ENCODE measurements around the gene PLPPR4.
"Not testable (repeated sequence)": the region's sequence is repeated elsewhere in the genome, so short reads cannot be mapped to it uniquely, and the experiment has no call there.

PLPPR4 gene

DNA sequence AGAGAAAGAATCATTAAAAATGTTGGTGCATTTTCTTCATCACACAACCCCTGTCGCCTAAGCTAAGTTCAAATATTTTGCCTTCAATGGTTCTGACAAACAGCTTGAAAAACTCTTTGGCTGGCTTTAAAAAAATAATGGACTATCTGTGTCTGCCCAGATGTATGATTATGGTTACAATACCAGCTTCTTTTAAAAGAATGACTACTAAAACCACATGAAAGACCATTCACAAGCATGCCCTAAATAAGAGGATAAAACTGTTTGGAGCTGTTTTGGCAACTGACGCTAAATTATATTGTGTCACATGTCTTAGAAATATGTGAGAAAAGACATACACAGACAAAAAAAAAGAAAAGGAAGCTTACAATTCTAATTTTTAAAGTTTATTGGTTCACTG lies 23.7 kb upstream of the PLPPR4 start:
- no peak overlapping the region for H3K4me3 ChIP-seq (ENCODE audit: low read depth, low read length)
- TF ChIP-seq, protein P1, sequence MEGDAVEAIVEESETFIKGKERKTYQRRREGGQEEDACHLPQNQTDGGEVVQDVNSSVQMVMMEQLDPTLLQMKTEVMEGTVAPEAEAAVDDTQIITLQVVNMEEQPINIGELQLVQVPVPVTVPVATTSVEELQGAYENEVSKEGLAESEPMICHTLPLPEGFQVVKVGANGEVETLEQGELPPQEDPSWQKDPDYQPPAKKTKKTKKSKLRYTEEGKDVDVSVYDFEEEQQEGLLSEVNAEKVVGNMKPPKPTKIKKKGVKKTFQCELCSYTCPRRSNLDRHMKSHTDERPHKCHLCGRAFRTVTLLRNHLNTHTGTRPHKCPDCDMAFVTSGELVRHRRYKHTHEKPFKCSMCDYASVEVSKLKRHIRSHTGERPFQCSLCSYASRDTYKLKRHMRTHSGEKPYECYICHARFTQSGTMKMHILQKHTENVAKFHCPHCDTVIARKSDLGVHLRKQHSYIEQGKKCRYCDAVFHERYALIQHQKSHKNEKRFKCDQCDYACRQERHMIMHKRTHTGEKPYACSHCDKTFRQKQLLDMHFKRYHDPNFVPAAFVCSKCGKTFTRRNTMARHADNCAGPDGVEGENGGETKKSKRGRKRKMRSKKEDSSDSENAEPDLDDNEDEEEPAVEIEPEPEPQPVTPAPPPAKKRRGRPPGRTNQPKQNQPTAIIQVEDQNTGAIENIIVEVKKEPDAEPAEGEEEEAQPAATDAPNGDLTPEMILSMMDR (conservative IDR thresholded peaks at IDR 0.05; ENCODE audit: low read depth, low read length) = no peak
- no peak for DNase-seq (ENCODE audit: low read depth)

DNA sequence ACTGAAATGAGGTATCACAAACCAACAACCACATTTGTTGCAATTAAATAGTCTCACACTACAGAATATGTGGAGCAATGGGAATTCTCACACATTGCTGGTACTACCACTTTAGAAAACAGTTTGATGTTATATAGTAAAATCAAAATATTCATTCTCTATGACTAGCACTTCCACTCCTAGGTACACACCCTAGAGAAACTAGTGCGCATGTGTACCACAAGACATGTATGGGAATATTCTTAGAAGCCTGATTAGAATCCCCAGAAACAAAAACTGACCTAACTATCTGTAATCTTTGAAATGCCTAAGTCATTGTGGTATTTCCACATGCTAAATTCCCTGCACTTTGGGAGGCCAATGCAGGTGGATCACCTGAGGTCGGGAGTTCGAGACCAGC lies 18.1 kb upstream of the PLPPR4 start:
- TF ChIP-seq, protein P1 (conservative IDR thresholded peaks at IDR 0.05; ENCODE audit: low read depth, low read length) = no peak
- DNase-seq (ENCODE audit: low read depth) = no peak
- H3K4me3 ChIP-seq (ENCODE audit: low read depth, low read length) = no peak overlapping the region

DNA sequence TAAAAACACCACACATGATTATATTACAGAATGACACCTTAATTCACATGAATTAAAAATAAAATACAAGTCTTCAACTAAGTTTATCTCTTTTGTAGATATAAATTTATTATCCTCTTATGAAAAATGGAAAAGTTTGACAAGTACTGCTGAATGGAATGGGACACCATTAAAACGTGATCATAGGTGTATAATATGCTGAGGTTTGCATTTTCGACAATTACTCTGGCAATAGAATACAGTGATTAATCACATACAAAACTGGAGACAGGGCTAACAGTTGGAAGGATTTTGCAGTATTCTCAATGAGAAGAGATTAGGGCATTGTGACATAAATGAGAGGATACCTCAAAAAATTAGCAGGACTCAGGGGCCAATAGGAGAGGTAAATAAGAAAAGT lies 17.1 kb upstream of the PLPPR4 start:
- DNase-seq (ENCODE audit: low read depth) = no peak
- H3K4me3 ChIP-seq (ENCODE audit: low read depth, low read length) = no peak overlapping the region
- TF ChIP-seq, protein P1 (conservative IDR thresholded peaks at IDR 0.05; ENCODE audit: low read depth, low read length) = no peak

DNA sequence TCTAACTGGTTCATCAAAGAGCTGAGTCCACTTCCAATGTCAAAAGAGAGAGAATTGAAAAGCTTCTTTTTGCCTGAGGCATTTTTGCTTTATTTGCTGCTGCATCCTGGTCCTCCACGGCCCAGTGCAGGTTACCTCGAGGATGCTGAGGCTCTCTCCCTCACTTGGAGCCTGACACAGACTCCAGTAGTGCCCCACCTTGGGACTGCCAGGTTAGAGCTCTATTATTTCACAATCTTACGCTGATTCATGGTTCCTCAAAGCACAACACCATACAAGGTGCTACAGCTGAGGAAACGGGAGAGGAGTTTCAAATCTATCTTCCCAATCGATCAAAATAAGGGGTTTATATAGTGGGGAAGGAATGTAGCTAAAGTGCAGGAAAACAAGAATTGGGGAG lies 13.6 kb upstream of the PLPPR4 start:
- DNase-seq (ENCODE audit: low read depth) = no peak
- TF ChIP-seq, protein P1 (conservative IDR thresholded peaks at IDR 0.05; ENCODE audit: low read depth, low read length) = no peak
- H3K4me3 ChIP-seq (ENCODE audit: low read depth, low read length) = no peak overlapping the region

DNA sequence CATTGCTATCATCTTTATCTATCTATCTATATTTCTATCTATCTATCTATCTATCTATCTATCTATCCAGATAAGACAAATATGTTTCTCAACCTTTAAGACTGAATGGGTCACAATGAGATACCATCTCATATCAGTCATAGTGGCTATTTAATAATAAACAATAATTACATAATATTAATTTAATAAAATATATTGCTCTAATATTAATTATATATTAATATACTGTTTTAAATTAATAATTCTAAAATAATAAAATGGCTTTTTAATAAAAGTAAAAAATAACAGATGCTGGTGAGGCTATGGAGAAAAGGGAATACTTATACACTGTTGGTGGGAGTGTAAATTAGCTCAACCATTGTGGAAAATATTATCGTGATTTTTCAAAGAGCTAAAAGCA lies 13.0 kb upstream of the PLPPR4 start:
- DNase-seq (ENCODE audit: low read depth) = no peak
- TF ChIP-seq, protein P1 (conservative IDR thresholded peaks at IDR 0.05; ENCODE audit: low read depth, low read length) = no peak
- H3K4me3 ChIP-seq (ENCODE audit: low read depth, low read length) = no peak overlapping the region

DNA sequence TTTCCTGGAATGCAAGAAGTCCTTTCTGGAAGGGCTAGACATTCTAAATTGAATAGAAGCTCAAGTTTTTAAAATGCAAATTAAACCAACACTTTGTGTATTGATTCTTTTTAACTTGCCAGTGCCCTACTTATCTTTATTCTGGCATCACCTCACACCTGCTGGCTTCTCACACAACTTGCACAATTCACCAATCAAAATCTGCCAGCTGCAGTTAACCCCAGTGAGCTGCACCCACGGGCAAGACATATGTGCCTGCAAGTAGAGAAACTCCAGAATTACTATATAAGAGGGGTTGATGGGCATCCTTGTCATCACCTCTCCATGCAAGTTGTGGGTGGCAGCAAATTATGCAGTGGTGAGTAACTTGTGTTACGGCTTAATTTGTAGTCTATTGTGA lies 11.7 kb upstream of the PLPPR4 start:
- TF ChIP-seq, protein P1 (conservative IDR thresholded peaks at IDR 0.05; ENCODE audit: low read depth, low read length) = no peak
- no peak overlapping the region for H3K4me3 ChIP-seq (ENCODE audit: low read depth, low read length)
- no peak for DNase-seq (ENCODE audit: low read depth)

DNA sequence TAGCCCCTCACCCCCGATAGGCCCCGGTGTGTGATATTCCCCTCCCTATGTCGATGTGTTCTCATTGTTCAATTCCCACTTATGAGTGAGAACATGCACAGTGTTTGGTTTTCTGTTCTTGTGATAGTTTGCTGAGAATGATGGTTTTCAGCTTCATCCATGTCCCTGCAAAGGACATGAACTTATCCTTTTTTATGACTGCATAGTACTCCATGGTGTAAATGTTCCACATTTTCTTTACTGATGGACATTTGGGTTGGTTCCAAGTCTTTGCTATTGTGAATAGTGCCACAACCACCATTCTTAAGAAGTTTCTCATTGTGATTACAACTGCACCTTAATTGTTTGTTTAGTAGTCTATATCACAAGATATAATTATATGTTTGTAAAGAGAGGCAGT lies 3.9 kb upstream of the PLPPR4 start:
- not testable (repeated sequence) for DNase-seq (ENCODE audit: low read depth); H3K4me3 ChIP-seq (ENCODE audit: low read depth, low read length)

DNA sequence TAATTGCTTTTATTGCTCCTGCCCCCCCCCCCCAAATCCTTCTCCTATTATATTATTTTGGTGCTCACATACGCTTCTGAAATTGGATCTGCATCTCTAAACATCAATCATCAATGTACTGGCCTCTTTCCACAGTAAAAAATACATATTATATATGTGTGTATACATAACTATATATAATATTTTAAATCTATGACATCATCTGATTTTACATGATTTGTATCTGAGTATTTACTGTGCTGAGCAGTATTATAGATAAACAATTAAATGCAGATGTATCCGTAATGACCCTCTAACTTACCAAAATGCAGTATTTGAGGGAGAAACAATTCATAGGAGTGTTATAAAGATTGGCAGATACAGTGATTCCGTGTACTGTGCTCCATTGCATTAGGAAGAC lies 832 bp downstream of the PLPPR4 start:
- no peak for DNase-seq (ENCODE audit: low read depth)
- TF ChIP-seq, protein P1 (conservative IDR thresholded peaks at IDR 0.05; ENCODE audit: low read depth, low read length) = no peak

More for the DNA sequence above, 832 bp downstream of the PLPPR4 start:
- H3K4me3 ChIP-seq (ENCODE audit: low read depth, low read length) = no peak overlapping the region

Data from choroid plexus epithelial cell (primary cell).